DOHH2 (cell line): Measurements from ENCODE around the gene CATSPERD.

Source experiments
- H3F3A ChIP-seq: fragments of 200-600 bp; sonication (generic), shearing (Covaris generic); 2 replicates; pipeline ENCODE4 v1.6.0; 2016; ENCODE audit warnings: antibody characterized with exemption, mild to moderate bottlenecking; ENCODE audit not compliant: control insufficient read depth, insufficient read depth
- H3K27ac ChIP-seq: fragments of 200-600 bp; sonication (generic); 2 replicates; pipeline ENCODE4 v1.5.1; 2014; ENCODE audit warnings: low read depth, mild to moderate bottlenecking, low read length, moderate library complexity
- H3K27me3 ChIP-seq: fragments of 200-600 bp; sonication (generic); 2 replicates; pipeline ENCODE4 v1.6.1; 2014; ENCODE audit warnings: mild to moderate bottlenecking, low read length, mixed read lengths; ENCODE audit not compliant: control insufficient read depth
- H3K36me3 ChIP-seq: fragments of 200-600 bp; sonication (generic); 2 replicates; pipeline ENCODE4 v1.6.1; 2014; ENCODE audit warnings: mild to moderate bottlenecking, low read length, moderate library complexity, mixed read lengths; ENCODE audit not compliant: control insufficient read depth
- H3K4me1 ChIP-seq: fragments of 200-600 bp; sonication (generic); 2 replicates; pipeline ENCODE4 v1.6.1; 2014; ENCODE audit warnings: mild to moderate bottlenecking, low read length, mixed read lengths; ENCODE audit not compliant: control insufficient read depth
- H3K4me2 ChIP-seq: fragments of 200-600 bp; sonication (generic); 2 replicates; pipeline ENCODE4 v1.6.0; 2014; ENCODE audit warnings: mild to moderate bottlenecking, low read length, moderate library complexity
- H3K4me3 ChIP-seq: fragments of 200-600 bp; sonication (generic); 2 replicates; pipeline ENCODE4 v1.5.1; 2014; ENCODE audit warnings: mild to moderate bottlenecking, low read length, mixed read lengths
- H3K79me2 ChIP-seq: fragments of 200-600 bp; sonication (generic); 2 replicates; pipeline ENCODE4 v1.6.1; 2014; ENCODE audit warnings: mild to moderate bottlenecking, low read length, mixed read lengths; ENCODE audit not compliant: control insufficient read depth
- H3K9me2 ChIP-seq: fragments of 200-600 bp; sonication (generic); replicated peaks from 2 replicates; pipeline ENCODE4 v1.6.1; 2014; ENCODE audit warnings: mild to moderate bottlenecking, low read length, mixed read lengths; ENCODE audit not compliant: control insufficient read depth
- H3K9me3 ChIP-seq: fragments of 200-600 bp; sonication (generic); 2 replicates; pipeline ENCODE4 v1.6.1; 2014; ENCODE audit warnings: antibody characterized with exemption, low read length, mixed read lengths; ENCODE audit not compliant: control insufficient read depth, insufficient read depth
- H4K20me1 ChIP-seq: fragments of 200-600 bp; sonication (generic); 2 replicates; pipeline ENCODE4 v1.6.0; 2014; ENCODE audit warnings: low read depth, mild to moderate bottlenecking, antibody characterized with exemption, low read length, moderate library complexity; ENCODE audit not compliant: control insufficient read depth, insufficient read depth
- EZH2phosphoT487 ChIP-seq: fragments of 200-600 bp; sonication (generic); IDR thresholded peaks from 2 replicates; pipeline ENCODE4 v1.6.1; 2017; ENCODE audit warnings: borderline replicate concordance, mild to moderate bottlenecking, antibody characterized with exemption, low read length, moderate library complexity, mixed read lengths
- TF ChIP-seq, protein P1 (sequence below): fragments of 200-600 bp; sonication (generic); IDR thresholded peaks from one replicate; pipeline ENCODE4 v1.5.1; 2014; ENCODE audit warnings: antibody characterized with exemption, mild to moderate bottlenecking, low read depth, low read length; ENCODE audit not compliant: poor library complexity, severe bottlenecking

The CATSPERD gene

DNA sequence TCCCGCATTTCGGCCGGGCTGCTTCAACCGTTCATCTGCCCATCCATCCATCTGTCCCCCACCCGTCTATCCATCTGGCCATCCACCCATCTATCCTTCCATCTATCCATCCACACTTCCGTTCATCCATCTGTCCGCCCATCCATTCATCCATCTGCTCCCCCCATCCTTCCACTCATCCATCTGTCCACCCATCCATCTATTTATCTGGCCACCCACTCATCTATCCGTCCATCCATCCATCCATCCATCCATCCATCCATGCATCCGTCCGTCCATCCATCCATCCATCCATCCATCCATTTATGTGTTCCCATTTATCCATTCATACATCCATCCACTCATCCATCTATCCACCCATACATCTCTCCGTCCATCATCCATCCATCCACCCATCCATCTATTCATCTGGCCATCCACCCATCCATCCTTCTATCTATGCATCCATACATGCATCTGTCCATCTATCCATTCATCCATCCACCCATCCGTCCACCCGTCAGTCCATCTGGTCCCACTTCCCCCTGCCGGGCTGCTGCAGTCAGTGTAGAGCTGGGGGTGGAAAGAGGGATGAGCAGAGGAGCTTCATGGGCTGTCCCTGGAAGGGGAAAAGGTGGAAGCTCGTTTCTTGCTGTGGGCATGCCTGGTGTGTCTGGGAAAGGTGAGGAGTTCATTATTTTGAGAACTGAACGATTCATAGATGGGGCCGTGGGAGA, 38.9 kb upstream of the CATSPERD start:
- Histone ChIP-seq H3K79me2 (peaks cover 11% of the 10 kb centered on the region), H3F3A (no peaks in the 10 kb centered on the region), H3K4me1 (peaks cover 21% of the 10 kb centered on the region), H4K20me1 (no peaks in the 10 kb centered on the region), H3K4me3 (peak overlapping the region; percentile 97), H3K9me3 (no peaks in the 10 kb centered on the region), H3K27me3 (0 out of 2 replicates have a peak, but pooled peaks cover 2% of the 10 kb centered on the region), H3K36me3 (peaks cover 2% of the 10 kb centered on the region; the same call in 1 of the 2 replicates), H3K27ac (no peak overlapping the region), H3K4me2 (peak overlapping the region; percentile 98; the same call in 1 of the 2 replicates), H3K9me2 (no peaks in the 10 kb centered on the region)
- TF ChIP-seq, protein P1, sequence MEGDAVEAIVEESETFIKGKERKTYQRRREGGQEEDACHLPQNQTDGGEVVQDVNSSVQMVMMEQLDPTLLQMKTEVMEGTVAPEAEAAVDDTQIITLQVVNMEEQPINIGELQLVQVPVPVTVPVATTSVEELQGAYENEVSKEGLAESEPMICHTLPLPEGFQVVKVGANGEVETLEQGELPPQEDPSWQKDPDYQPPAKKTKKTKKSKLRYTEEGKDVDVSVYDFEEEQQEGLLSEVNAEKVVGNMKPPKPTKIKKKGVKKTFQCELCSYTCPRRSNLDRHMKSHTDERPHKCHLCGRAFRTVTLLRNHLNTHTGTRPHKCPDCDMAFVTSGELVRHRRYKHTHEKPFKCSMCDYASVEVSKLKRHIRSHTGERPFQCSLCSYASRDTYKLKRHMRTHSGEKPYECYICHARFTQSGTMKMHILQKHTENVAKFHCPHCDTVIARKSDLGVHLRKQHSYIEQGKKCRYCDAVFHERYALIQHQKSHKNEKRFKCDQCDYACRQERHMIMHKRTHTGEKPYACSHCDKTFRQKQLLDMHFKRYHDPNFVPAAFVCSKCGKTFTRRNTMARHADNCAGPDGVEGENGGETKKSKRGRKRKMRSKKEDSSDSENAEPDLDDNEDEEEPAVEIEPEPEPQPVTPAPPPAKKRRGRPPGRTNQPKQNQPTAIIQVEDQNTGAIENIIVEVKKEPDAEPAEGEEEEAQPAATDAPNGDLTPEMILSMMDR = no peak
- TF ChIP-seq EZH2phosphoT487 = no peak

DNA sequence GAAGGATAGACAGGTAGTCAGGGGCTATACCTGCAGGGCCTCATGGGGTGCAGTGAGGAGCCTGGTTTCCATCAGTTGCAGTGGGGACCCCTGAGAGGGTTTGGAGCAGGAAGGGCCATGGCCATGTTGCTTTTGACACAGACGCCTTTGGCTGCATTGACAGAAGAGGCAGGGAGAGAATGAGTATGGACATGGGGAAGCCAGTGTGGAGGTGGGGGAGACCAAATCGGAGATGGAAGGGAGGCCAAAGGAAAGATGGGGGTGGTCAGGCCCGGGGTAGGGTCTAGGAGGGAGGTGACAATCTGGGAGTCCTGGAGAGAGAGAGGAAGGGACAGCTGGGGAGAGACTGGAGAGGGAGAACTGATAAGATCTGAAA, 38.3 kb upstream of the CATSPERD start:
- TF ChIP-seq, protein P1 = no peak
- TF ChIP-seq EZH2phosphoT487 = no peak

DNA sequence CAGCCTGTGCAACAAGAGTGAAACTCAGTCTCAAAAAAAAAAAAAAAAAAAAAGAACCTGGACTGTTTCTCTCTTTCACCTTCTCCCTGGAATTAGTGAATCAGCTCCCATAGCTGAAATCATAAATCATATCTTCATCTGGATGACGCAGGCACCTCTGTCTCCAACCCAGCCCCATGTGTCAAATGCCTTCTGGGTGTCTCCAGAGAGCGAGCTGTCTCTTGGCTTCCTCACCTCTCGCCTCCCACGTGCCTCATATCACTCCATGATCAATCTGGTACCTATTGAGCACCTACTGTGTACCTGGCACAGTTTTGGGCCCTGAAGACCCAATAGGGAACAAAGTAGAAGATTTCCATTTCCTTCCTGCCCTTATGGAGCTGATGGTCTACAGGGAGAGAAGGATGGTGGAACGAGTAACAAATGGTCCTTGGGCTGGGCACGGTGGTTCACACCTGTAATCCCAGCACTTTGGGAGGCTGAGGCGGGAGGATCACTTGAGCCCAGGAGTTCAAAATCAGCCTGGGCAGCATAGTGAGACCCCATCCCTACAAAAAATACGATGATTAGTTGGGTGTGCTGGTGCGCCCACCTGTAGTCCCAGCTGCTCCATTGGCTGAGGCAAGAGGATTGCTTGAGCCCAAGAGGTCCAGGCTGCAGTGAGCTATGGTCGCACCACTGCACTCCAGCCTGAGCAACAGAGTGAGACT, 37.1 kb upstream of the CATSPERD start:
- no peaks in the 10 kb centered on the region; the same call in 1 of the 2 replicates for H3K36me3 ChIP-seq
- no peak overlapping the region for H3K4me2 ChIP-seq
- no peaks in the 10 kb centered on the region for H4K20me1 ChIP-seq
- no peaks in the 10 kb centered on the region for H3K9me3 ChIP-seq
- H3K27me3 ChIP-seq = 0 out of 2 replicates have a peak, but pooled peaks cover 2% of the 10 kb centered on the region
- no peaks in the 10 kb centered on the region for H3F3A ChIP-seq
- TF ChIP-seq, protein P1 = no peak
- peaks cover 22% of the 10 kb centered on the region for H3K4me1 ChIP-seq
- H3K4me3 ChIP-seq = no peak overlapping the region
- H3K79me2 ChIP-seq = peaks cover 11% of the 10 kb centered on the region
- H3K27ac ChIP-seq = no peak overlapping the region
- H3K9me2 ChIP-seq = no peaks in the 10 kb centered on the region

More for the DNA sequence above, 38.3 kb upstream of the CATSPERD start:
- H3F3A ChIP-seq = no peaks in the 10 kb centered on the region
- H3K4me1 ChIP-seq = peaks cover 22% of the 10 kb centered on the region
- H3K4me2 ChIP-seq = no peak overlapping the region
- no peaks in the 10 kb centered on the region for H3K9me2 ChIP-seq
- no peaks in the 10 kb centered on the region for H3K9me3 ChIP-seq
- peaks cover 11% of the 10 kb centered on the region for H3K79me2 ChIP-seq
- 0 out of 2 replicates have a peak, but pooled peaks cover 2% of the 10 kb centered on the region for H3K27me3 ChIP-seq
- H3K4me3 ChIP-seq = no peak overlapping the region
- H4K20me1 ChIP-seq = no peaks in the 10 kb centered on the region
- no peak overlapping the region for H3K27ac ChIP-seq
- peaks cover 2% of the 10 kb centered on the region; the same call in 1 of the 2 replicates for H3K36me3 ChIP-seq
